GM12878 (cell line): ENCODE measurements around the gene TRIM37. TPM values are rescaled to one million over a fixed set of nuclear protein-coding genes. Genes with fewer than 3 reads are reported as not detected.

ENCODE experiments used
- ATAC-seq: fragments of 200-7000 bp; cut with Tn5 transposase; 3 replicates; pipeline ENCODE4 v1.9.1; 2020; ENCODE audit warnings: mild to moderate bottlenecking, moderate library complexity
- BruUV-seq: library from RNA; stranded (reverse); fragments of 400-500 nt; replicated peaks from 2 replicates; lab custom pipeline; 2021; lab: Mats Ljungman, UMichigan
- CTCF ChIA-PET: fragments of 300-600 bp; sonication (Branson Sonifier 250); formaldehyde crosslinking; extraction: SDS; loops from one replicate; lab custom pipeline; 2021; ENCODE audit warnings: inconsistent platforms; lab: Yijun Ruan, JAX
- POLR2A ChIA-PET: fragments of 350-600 bp; formaldehyde crosslinking; extraction: SDS; loops from one replicate; lab custom pipeline; 2021; ENCODE audit warnings: inconsistent platforms; lab: Charles Lee
- RAD21 ChIA-PET: fragments of 300-600 bp; sonication (Branson Sonifier 250); formaldehyde crosslinking; loops from one replicate; lab custom pipeline; 2023; ENCODE audit warnings: antibody characterized with exemption; ENCODE audit not compliant: unreplicated experiment; lab: Charles Lee
- SMC1A ChIA-PET: fragments of 300-600 bp; sonication (Branson Sonifier 250); formaldehyde crosslinking; loops from one replicate; lab custom pipeline; 2023; ENCODE audit not compliant: unreplicated experiment, uncharacterized antibody; lab: Charles Lee
- DNase-seq: peaks from one replicate; pipeline ENCODE4 v3.0.0-alpha.2; 2011; ENCODE audit warnings: low read depth, low spot score
- FAIRE-seq: peaks from 3 replicates; lab custom pipeline; 2011; peaks lifted over from hg19 to GRCh38; lab: Jason Lieb, UNC
- H2AFZ ChIP-seq: 2 replicates; pipeline ENCODE4 v1.6.0; 2011; ENCODE audit warnings: low read depth, low read length, control low read depth; ENCODE audit not compliant: control insufficient read depth
- H3K27ac ChIP-seq: 2 replicates; pipeline ENCODE4 v1.5.1; 2011; ENCODE audit warnings: control low read depth; ENCODE audit not compliant: control insufficient read depth, insufficient read depth
- H3K27me3 ChIP-seq, 2 experiments: replicated peaks in 1 of 2; 2 replicates each; pipeline versions ENCODE4 v1.6.0 to v1.6.1; 2011; ENCODE audit warnings: low read length in 1 of 2; ENCODE audit not compliant: control insufficient read depth in 2 of 2, insufficient read depth in 2 of 2
- H3K36me3 ChIP-seq, 2 experiments: 2 replicates each; pipeline ENCODE4 v1.5.1; 2011; ENCODE audit warnings: low read length in 1 of 2; ENCODE audit not compliant: control insufficient read depth in 2 of 2, insufficient read depth in 2 of 2
- H3K4me1 ChIP-seq: 2 replicates; pipeline ENCODE4 v1.6.1; 2011; ENCODE audit warnings: mild to moderate bottlenecking, low read length, moderate library complexity, mixed read lengths; ENCODE audit not compliant: control insufficient read depth, insufficient read depth
- H3K4me2 ChIP-seq: 2 replicates; pipeline ENCODE4 v1.6.0; 2011; ENCODE audit warnings: control low read depth; ENCODE audit not compliant: control insufficient read depth, insufficient read depth
- H3K4me3 ChIP-seq: fragments of 200-600 bp; sonication (generic); 2 replicates; pipeline ENCODE4 v1.5.1; 2016
- H3K79me2 ChIP-seq: 2 replicates; pipeline ENCODE4 v1.6.0; 2011; ENCODE audit warnings: low read length; ENCODE audit not compliant: control insufficient read depth, insufficient read depth
- H3K9ac ChIP-seq: 2 replicates; pipeline ENCODE4 v1.8.0; 2011; ENCODE audit warnings: low read length, control low read depth, mixed read lengths; ENCODE audit not compliant: control insufficient read depth, insufficient read depth
- H3K9me3 ChIP-seq: replicated peaks from 3 replicates; pipeline ENCODE4 v1.5.1; 2011; ENCODE audit warnings: mild to moderate bottlenecking, low read length; ENCODE audit not compliant: control insufficient read depth, insufficient read depth
- H4K20me1 ChIP-seq: 2 replicates; pipeline ENCODE4 v1.6.0; 2011; ENCODE audit not compliant: control insufficient read depth, insufficient read depth
- BMI1 ChIP-seq: fragments of 450-650 bp; IDR thresholded peaks from 2 replicates; pipeline ENCODE4 v1.6.1; 2016; ENCODE audit warnings: mild to moderate bottlenecking, moderate library complexity, borderline replicate concordance
- BRCA1 ChIP-seq: IDR thresholded peaks from 2 replicates; pipeline ENCODE4 v1.6.1; 2011; ENCODE audit warnings: low read depth, low read length, improper control_type of control experiment
- CHD1 ChIP-seq: IDR thresholded peaks from 2 replicates; pipeline ENCODE4 v1.6.1; 2012; ENCODE audit warnings: low read depth, low read length, improper control_type of control experiment
- IKZF1 ChIP-seq: fragments of 450-650 bp; conservative IDR thresholded peaks from 2 replicates; pipeline ENCODE4 v1.6.1; 2017; ENCODE audit warnings: antibody characterized with exemption, mild to moderate bottlenecking
- JUNB ChIP-seq: IDR thresholded peaks from 2 replicates; pipeline ENCODE4 v1.6.1; 2016; ENCODE audit warnings: antibody characterized with exemption, mild to moderate bottlenecking
- JUND ChIP-seq: IDR thresholded peaks from 2 replicates; pipeline ENCODE4 v1.6.1; 2012; ENCODE audit warnings: low read depth, mild to moderate bottlenecking, low read length, improper control_type of control experiment, moderate library complexity
- LARP7 ChIP-seq: fragments of 450-650 bp; IDR thresholded peaks from 2 replicates; pipeline ENCODE4 v1.6.1; 2017; ENCODE audit warnings: mild to moderate bottlenecking
- MYB ChIP-seq: fragments of 150-350 bp; IDR thresholded peaks from 2 replicates; pipeline ENCODE4 v1.6.1; 2014; ENCODE audit warnings: mild to moderate bottlenecking, low read depth, low read length, borderline replicate concordance
- NBN ChIP-seq: fragments of 450-650 bp; IDR thresholded peaks from 2 replicates; pipeline ENCODE4 v1.6.1; 2016
- NFIC ChIP-seq: IDR thresholded peaks from 2 replicates; pipeline ENCODE4 v1.6.1; 2012; ENCODE audit warnings: low read depth, mild to moderate bottlenecking, inconsistent platforms, low read length, moderate library complexity
- NFXL1 ChIP-seq: fragments of 450-650 bp; IDR thresholded peaks from 2 replicates; pipeline ENCODE4 v1.6.1; 2017; ENCODE audit warnings: antibody characterized with exemption, mild to moderate bottlenecking, borderline replicate concordance
- NFYA ChIP-seq: IDR thresholded peaks from 2 replicates; pipeline ENCODE4 v1.6.1; 2011; ENCODE audit warnings: low read depth, mild to moderate bottlenecking, low read length, improper control_type of control experiment, borderline replicate concordance
- NR2C1 ChIP-seq: fragments of 450-650 bp; IDR thresholded peaks from 2 replicates; pipeline ENCODE4 v1.6.1; 2017; ENCODE audit warnings: antibody characterized with exemption, mild to moderate bottlenecking, moderate library complexity
- POLR2AphosphoS2 ChIP-seq: IDR thresholded peaks from 2 replicates; pipeline ENCODE4 v1.6.1; 2011; ENCODE audit warnings: low read depth, mild to moderate bottlenecking, low read length, improper control_type of control experiment, moderate library complexity
- POU2F2 ChIP-seq: IDR thresholded peaks from 3 replicates; pipeline ENCODE4 v1.6.1; 2011; ENCODE audit warnings: low read depth, mild to moderate bottlenecking, low read length, borderline replicate concordance
- RAD51 ChIP-seq: fragments of 450-650 bp; IDR thresholded peaks from 2 replicates; pipeline ENCODE4 v1.6.1; 2016; ENCODE audit warnings: moderate library complexity, mild to moderate bottlenecking, inconsistent platforms
- SIX5 ChIP-seq: IDR thresholded peaks from 2 replicates; pipeline ENCODE4 v1.6.1; 2011; ENCODE audit warnings: mild to moderate bottlenecking, low read depth, low read length, moderate library complexity; ENCODE audit not compliant: severe bottlenecking
- SPI1 ChIP-seq: IDR thresholded peaks from 2 replicates; pipeline ENCODE4 v1.6.1; 2011; ENCODE audit warnings: low read depth, mild to moderate bottlenecking, low read length, moderate library complexity, borderline replicate concordance; ENCODE audit not compliant: insufficient read depth
- TCF12 ChIP-seq: IDR thresholded peaks from 2 replicates; pipeline ENCODE4 v1.6.1; 2011; ENCODE audit warnings: low read depth, mild to moderate bottlenecking, low read length
- TCF3 ChIP-seq: IDR thresholded peaks from 2 replicates; pipeline ENCODE4 v1.6.1; 2012; ENCODE audit warnings: low read depth, mild to moderate bottlenecking, low read length, borderline replicate concordance; ENCODE audit not compliant: insufficient read depth
- ZNF217 ChIP-seq: fragments of 450-650 bp; IDR thresholded peaks from 2 replicates; pipeline ENCODE4 v1.6.1; 2017; ENCODE audit warnings: antibody characterized with exemption, mild to moderate bottlenecking
- ZNF384 ChIP-seq: IDR thresholded peaks from 2 replicates; pipeline ENCODE4 v1.6.1; 2012; ENCODE audit warnings: low read depth, mild to moderate bottlenecking, low read length, improper control_type of control experiment, borderline replicate concordance
- ZNF622 ChIP-seq: fragments of 450-650 bp; IDR thresholded peaks from 2 replicates; pipeline ENCODE4 v1.6.1; 2017; ENCODE audit warnings: mild to moderate bottlenecking, inconsistent platforms
- ZZZ3 ChIP-seq: IDR thresholded peaks from 2 replicates; pipeline ENCODE4 v1.6.1; 2011; ENCODE audit warnings: low read depth; ENCODE audit not compliant: control insufficient read depth, insufficient read length
- WGBS: methylation state at CpG from one replicate; pipeline ENCODE4 v1.1.6; 2016; ENCODE audit warnings: low lambda C conversion rate; ENCODE audit not compliant: insufficient replicate concordance, insufficient coverage; ENCODE audit errors: missing lambda C conversion rate; 5-methylcytosine and 5-hydroxymethylcytosine counted together
- in situ Hi-C: fragments of 300-500 bp; cut with MboI; formaldehyde crosslinking; loops from 9 replicates; pipeline ENCODE4 v1.14.3; 2018; ENCODE audit warnings: mixed read lengths
- intact Hi-C: fragments of 100-400 bp; cut with micrococcal nuclease; formaldehyde crosslinking; loops from one replicate; pipeline ENCODE4 v1.14.2; 2022; ENCODE audit not compliant: unreplicated experiment
- polyA plus RNA-seq, 11 experiments: library from polyadenylated mRNA; depleted of rRNA in 4 of 11; unstranded in 6 of 11; stranded (reverse) in 5 of 11; fragments of >200 nt; fragmentation: Nextera tagmentation in 4 of 11; fragmentation: Illumina TruSeq in 1 of 11; extraction: Ambion mirVana in 4 of 11; extraction: Trizol in 1 of 11; gene quantifications; 1 replicate in 1 of 11; 2 replicates in 10 of 11; pipeline versions ENCODE4 v1.2.1 to v1.2.3, GENCODE V29; 2011 to 2016; ENCODE audit warnings: inconsistent platforms in 2 of 11, missing spikeins in 2 of 11, low read depth in 1 of 11
- total RNA-seq, 4 experiments: library from RNA; depleted of rRNA in 3 of 4; stranded (reverse); fragments of >200 nt in 3 of 4; fragmentation: Illumina TruSeq in 1 of 4; extraction: Trizol in 1 of 4; gene quantifications; 2 replicates each; pipeline versions ENCODE4 v1.2.1 to v1.2.3, GENCODE V29; 2013 to 2021
- TF ChIP-seq, protein P1 (sequence below): fragments of 450-650 bp; IDR thresholded peaks from 2 replicates; pipeline ENCODE4 v1.6.1; 2017; ENCODE audit warnings: mild to moderate bottlenecking, low read depth, inconsistent platforms; ENCODE audit not compliant: poor library complexity, severe bottlenecking

Gene TRIM37
- total and polyA plus RNA-seq, 10 of the 15 experiments (the other 5 are each of a cell fraction or from before 2014, with no cell fraction given) = 4.8 to 20.6 (median 18.1) TPM

DNA sequence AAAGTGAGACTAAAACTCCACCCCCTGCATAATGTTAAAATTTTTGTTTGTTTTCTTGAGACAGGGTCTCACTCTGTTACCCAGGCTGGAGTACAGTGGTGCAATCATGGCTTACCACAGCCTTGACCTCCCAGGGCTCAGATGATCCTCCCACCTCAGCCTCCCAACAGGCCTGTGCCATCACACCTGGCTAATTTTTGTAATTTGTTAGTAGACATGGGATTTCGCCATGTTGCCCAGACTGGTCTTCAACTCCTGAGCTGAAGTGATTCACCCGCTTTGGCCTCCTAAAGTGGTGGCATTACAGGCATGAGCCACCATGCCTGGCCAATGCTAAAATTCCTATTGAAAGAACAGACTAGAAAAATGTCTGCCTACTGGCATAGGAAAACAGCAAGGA lies 103.8 kb downstream of the TRIM37 start (continued):
- no peak for TF ChIP-seq NFIC
- no peak for TF ChIP-seq ZNF384
- TF ChIP-seq NFYA = no peak
- no peak for TF ChIP-seq CHD1
- no peak for TF ChIP-seq ZNF217
- no peak for TF ChIP-seq NR2C1

DNA sequence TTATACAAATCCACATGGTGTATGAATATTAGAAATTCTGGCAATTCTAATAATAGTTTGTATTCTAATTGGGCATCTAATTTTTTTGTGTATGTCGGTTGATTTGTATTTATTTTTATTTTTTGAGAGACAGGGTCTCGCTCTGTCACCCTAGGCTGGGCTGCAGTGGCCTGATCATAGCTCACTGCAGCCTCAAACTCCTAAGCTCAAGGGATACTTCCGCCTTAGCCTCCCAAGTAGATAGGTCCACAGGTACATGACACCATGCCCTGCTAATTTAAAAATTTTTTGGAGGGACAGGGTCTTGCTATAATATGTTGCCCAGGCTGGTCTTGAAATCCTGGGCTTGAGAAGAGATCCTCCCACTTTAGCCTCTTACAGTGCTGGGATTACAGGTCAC lies 104.6 kb downstream of the TRIM37 start:
- H3K4me3 ChIP-seq = no peak overlapping the region
- DNase-seq = no peak
- H3K4me2 ChIP-seq = peak overlapping the region; percentile 87
- ChIA-PET POLR2A (interaction anchor here (0.5 to 1.4 kb wide), 5 partner anchors 31 to 852 kb away, joined by 3 to 6 read pairs (median 3); no protein-coding TSS in a partner anchor), CTCF (interaction anchor here (0.6 to 6.6 kb wide), 12 partner anchors 10 to 483 kb away, joined by 3 to 110 read pairs (median 7); no protein-coding TSS in a partner anchor), SMC1A (interaction anchor here (0.7 to 6.0 kb wide), 11 partner anchors 11 to 483 kb away, joined by 4 to 62 read pairs (median 9); no protein-coding TSS in a partner anchor), RAD21 (interaction anchor here (0.6 to 5.0 kb wide), 13 partner anchors 9 to 483 kb away, joined by 3 to 37 read pairs (median 5); no protein-coding TSS in a partner anchor)
- H3K4me1 ChIP-seq = peaks cover 18% of the 10 kb centered on the region
- no peaks in the 10 kb centered on the region for H3K9me3 ChIP-seq
- intact Hi-C loops = no loop called here
- in situ Hi-C loops = no loop called here
- no peaks in the 10 kb centered on the region for H4K20me1 ChIP-seq
- peak; percentile 9; the same call in 1 of the 3 replicates for ATAC-seq
- no peaks in the 10 kb centered on the region; the same call in 1 of the 2 replicates for H3K79me2 ChIP-seq
- peak overlapping the region; percentile 65 for H3K9ac ChIP-seq
- 62% methylated on average over 3 of the region's 3 CpGs for WGBS
- BruUV-seq = no TSS peak
- H3K36me3 ChIP-seq = 0 out of 4 replicates have a peak, but pooled peaks cover 0 to 2% of the 10 kb centered on the region in 2 experiments
- H3K27ac ChIP-seq = peak overlapping the region; percentile 87
- no peak for FAIRE-seq
- no peaks in the 10 kb centered on the region for H3K27me3 ChIP-seq
- H2AFZ ChIP-seq = no peak overlapping the region
- TF ChIP-seq ZZZ3 (no peak), NBN (no peak), BMI1 (no peak), LARP7 (no peak), TCF3 (no peak), ZNF622 (no peak), POU2F2 (no peak), IKZF1 (no peak), NFXL1 (no peak), RAD51 (no peak), SIX5 (no peak), TCF12 (no peak), BRCA1 (no peak), MYB (no peak), SPI1 (no peak), POLR2AphosphoS2 (no peak), JUND (no peak), JUNB (no peak)
- TF ChIP-seq, protein P1, sequence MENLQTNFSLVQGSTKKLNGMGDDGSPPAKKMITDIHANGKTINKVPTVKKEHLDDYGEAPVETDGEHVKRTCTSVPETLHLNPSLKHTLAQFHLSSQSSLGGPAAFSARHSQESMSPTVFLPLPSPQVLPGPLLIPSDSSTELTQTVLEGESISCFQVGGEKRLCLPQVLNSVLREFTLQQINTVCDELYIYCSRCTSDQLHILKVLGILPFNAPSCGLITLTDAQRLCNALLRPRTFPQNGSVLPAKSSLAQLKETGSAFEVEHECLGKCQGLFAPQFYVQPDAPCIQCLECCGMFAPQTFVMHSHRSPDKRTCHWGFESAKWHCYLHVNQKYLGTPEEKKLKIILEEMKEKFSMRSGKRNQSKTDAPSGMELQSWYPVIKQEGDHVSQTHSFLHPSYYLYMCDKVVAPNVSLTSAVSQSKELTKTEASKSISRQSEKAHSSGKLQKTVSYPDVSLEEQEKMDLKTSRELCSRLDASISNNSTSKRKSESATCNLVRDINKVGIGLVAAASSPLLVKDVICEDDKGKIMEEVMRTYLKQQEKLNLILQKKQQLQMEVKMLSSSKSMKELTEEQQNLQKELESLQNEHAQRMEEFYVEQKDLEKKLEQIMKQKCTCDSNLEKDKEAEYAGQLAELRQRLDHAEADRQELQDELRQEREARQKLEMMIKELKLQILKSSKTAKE = no peak
